ENCODE measurements around the gene DAPK1.

The DAPK1 gene

GRCh38 chr9:87662808-87663528 is 165.3 kb downstream of the DAPK1 start:
- peak; percentile 32 to 50 (median 46) for DNase-seq (ENCODE audit: low read depth in 4 of 4, low spot score in 1 of 4)

GRCh38 chr9:87663556-87663955 is 165.9 kb downstream of the DAPK1 start:
- DNase-seq (ENCODE audit: low read depth in 4 of 4, low spot score in 1 of 4): no peak

GRCh38 chr9:87664153-87665060 is 166.7 kb downstream of the DAPK1 start:
- no peak for DNase-seq (ENCODE audit: low read depth in 4 of 4, low spot score in 1 of 4)

GRCh38 chr9:87665505-87665904 is 167.8 kb downstream of the DAPK1 start:
- DNase-seq (ENCODE audit: low read depth in 4 of 4, low spot score in 1 of 4): no peak

- DNase-seq (ENCODE audit: low read depth in 4 of 4, low spot score in 1 of 4): no peak
These were observed 169.6 kb downstream of the DAPK1 start for GRCh38 chr9:87667164-87667738.

- no peak for DNase-seq (ENCODE audit: low read depth in 4 of 4, low spot score in 1 of 4)
These were observed 170.6 kb downstream of the DAPK1 start for GRCh38 chr9:87668222-87668621.

- DNase-seq (ENCODE audit: low read depth in 4 of 4, low spot score in 1 of 4): no peak
These were observed 171.1 kb downstream of the DAPK1 start for GRCh38 chr9:87668722-87669121.

- no peak for DNase-seq (ENCODE audit: low read depth in 4 of 4, low spot score in 1 of 4)
These were observed 173.1 kb downstream of the DAPK1 start for GRCh38 chr9:87670572-87671264.

- no peak for DNase-seq (ENCODE audit: low read depth in 4 of 4, low spot score in 1 of 4)
These were observed 173.8 kb downstream of the DAPK1 start for GRCh38 chr9:87671478-87671877.

GRCh38 chr9:87671925-87672324 is 174.3 kb downstream of the DAPK1 start:
- no peak for DNase-seq (ENCODE audit: low read depth in 4 of 4, low spot score in 1 of 4)

- no peak for DNase-seq (ENCODE audit: low read depth in 4 of 4, low spot score in 1 of 4)
These were observed 174.9 kb downstream of the DAPK1 start for GRCh38 chr9:87672586-87672985.

- no peak for DNase-seq (ENCODE audit: low read depth in 4 of 4, low spot score in 1 of 4)
These were observed 175.9 kb downstream of the DAPK1 start for GRCh38 chr9:87673446-87674120.

GRCh38 chr9:87674565-87675299 is 177.1 kb downstream of the DAPK1 start:
- no peak for DNase-seq (ENCODE audit: low read depth in 4 of 4, low spot score in 1 of 4)

- DNase-seq (ENCODE audit: low read depth in 4 of 4, low spot score in 1 of 4): no peak
These were observed 178.3 kb downstream of the DAPK1 start for GRCh38 chr9:87675906-87676515.

- DNase-seq (ENCODE audit: low read depth in 4 of 4, low spot score in 1 of 4): no peak
These were observed 179.5 kb downstream of the DAPK1 start for GRCh38 chr9:87676976-87677775.

- DNase-seq (ENCODE audit: low read depth in 4 of 4, low spot score in 1 of 4): no peak
These were observed 180.3 kb downstream of the DAPK1 start for GRCh38 chr9:87677776-87678587.

- peak in 2 of 4 experiments; percentile 10 to 12 for DNase-seq (ENCODE audit: low read depth in 4 of 4, low spot score in 1 of 4)
These were observed 181.1 kb downstream of the DAPK1 start for GRCh38 chr9:87678650-87679355.

All from stimulated activated CD4-positive, alpha-beta T cell treated with anti-CD3 and anti-CD28 coated beads, Interleukin-1b, Interleukin-23, amount 100 ng/mL, for 24 hours (primary cell).